ENCODE measurements around the gene DIPK1C. TPM values are rescaled to one million over a fixed set of nuclear protein-coding genes. Genes with fewer than 3 reads are reported as not detected.

DIPK1C gene
- total and polyA plus RNA-seq, 12 donors, result 0.70 to 12.9 (median 6.6) TPM

DNA sequence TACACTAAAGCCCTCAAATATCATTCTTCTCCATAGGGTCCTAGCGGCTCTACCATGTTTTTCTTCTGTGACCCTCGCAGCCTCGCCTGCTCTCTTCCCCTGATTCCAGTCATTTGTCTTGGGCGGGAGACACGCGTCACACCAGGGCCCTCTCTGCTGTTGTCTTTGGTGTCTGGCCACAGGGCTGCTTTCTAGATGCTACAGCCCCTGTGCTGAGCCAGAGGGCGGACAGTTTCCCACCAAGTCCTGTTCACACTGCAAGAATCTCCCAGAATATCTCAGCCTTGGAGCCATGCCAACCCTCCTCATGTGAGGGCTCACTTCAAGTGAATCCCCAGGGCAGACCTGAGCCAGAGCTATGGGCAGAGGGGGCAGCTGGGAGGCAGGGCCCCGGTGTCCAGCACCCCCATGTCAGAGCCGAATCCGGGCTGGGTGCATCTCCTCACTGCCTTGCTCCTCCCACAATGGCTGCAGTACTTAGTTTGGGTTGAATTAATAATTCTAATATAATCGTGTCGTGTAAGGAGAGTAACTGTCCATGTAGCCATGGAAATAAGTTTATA is 42.1 kb downstream of the DIPK1C start:
- H3K27me3 ChIP-seq, result peaks cover 0 to 7% (median 0%) of the 10 kb centered on the region in 7 donors
- H3K4me1 ChIP-seq, result peaks cover 0 to 15% (median 0%) of the 10 kb centered on the region in 9 donors
- ATAC-seq (peak; percentile 43 to 87 (median 60)), DNase-seq (peak; percentile 26 to 52)
- H3K27ac ChIP-seq, result peak overlapping the region in 1 of 10 donors; percentile 15
- WGBS, 2 donors, result 76 to 84% methylated on average over 12 of the region's 12 CpGs
- no peaks in the 10 kb centered on the region for H3K36me3 ChIP-seq
- H3K9me3 ChIP-seq, result no peaks in the 10 kb centered on the region
- intact Hi-C loops (cut with DNase I), result no loop called here
- TF ChIP-seq, protein P1, sequence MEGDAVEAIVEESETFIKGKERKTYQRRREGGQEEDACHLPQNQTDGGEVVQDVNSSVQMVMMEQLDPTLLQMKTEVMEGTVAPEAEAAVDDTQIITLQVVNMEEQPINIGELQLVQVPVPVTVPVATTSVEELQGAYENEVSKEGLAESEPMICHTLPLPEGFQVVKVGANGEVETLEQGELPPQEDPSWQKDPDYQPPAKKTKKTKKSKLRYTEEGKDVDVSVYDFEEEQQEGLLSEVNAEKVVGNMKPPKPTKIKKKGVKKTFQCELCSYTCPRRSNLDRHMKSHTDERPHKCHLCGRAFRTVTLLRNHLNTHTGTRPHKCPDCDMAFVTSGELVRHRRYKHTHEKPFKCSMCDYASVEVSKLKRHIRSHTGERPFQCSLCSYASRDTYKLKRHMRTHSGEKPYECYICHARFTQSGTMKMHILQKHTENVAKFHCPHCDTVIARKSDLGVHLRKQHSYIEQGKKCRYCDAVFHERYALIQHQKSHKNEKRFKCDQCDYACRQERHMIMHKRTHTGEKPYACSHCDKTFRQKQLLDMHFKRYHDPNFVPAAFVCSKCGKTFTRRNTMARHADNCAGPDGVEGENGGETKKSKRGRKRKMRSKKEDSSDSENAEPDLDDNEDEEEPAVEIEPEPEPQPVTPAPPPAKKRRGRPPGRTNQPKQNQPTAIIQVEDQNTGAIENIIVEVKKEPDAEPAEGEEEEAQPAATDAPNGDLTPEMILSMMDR (IDR thresholded peaks at IDR 0.05), result no peak
- H3K4me3 ChIP-seq, result no peak overlapping the region

DNA sequence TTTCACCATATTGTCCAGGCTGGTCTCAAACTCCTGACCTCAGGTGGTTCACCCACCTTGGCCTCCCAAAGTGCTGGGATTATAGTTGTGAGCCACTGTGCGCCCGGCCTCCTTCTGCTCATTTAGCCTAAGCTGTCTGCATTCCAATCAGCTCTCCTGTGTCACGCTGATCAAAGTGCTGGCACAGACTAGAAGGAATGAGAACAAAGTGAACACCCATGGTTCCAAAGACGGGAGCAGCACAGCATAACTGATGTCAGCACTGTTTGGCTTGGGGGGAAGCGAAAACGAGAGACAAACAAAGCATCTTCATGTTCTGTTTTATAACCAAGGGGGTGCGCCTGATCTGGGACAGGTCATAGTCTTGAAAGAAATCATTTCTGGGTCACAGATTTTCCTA is 43.3 kb downstream of the DIPK1C start:
- Histone ChIP-seq H3K9me3 (no peaks in the 10 kb centered on the region), H3K4me3 (no peak overlapping the region), H3K27ac (no peak overlapping the region), H3K4me1 (peaks cover 0 to 15% (median 0%) of the 10 kb centered on the region in 9 donors), H3K27me3 (peaks cover 0 to 7% (median 0%) of the 10 kb centered on the region in 7 donors), H3K36me3 (no peaks in the 10 kb centered on the region)
- TF ChIP-seq, protein P1 (IDR thresholded peaks at IDR 0.05), result no peak
- intact Hi-C loops (cut with DNase I), result no loop called here
- ATAC-seq (no peak), DNase-seq (no peak)
- 94 to 96% methylated on average over 7 of the region's 7 CpGs for WGBS, 2 donors

DNA sequence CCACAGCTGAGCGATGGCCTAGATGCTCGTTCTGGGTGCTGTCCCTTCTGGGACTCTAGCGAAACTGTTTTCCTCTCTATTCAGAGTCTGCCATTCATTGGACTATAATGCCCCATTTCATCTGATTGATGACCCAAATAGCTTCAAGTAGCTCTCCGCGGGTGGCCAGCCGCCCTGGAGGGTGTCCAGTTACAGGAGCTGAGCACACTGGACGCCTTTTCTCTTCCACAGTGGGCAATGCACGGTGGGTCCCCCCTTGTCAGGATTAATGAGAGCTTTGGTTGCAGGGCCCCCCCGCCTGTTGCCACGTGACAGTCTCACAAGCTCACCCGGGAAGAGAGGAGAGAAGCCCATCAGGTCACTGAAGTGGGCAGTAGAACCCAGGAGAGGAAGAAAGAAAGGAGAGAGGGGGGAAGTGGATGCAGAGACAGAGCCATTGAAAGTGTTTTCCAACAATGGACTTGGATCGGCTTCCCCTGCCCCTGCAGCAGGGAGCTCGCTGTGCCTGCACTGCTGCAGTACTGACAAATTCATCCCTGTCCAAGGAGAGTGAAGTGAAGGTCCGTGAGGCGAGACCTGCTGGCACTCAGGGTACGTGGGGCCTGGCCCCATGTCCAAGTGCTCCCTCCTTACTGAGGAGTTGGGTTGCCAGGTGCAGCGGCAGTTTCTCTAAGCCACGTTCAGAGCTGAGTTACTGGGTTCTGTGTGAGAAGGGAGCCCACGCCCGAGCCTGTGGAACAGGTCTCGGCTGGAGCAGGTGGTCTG is 44.8 kb downstream of the DIPK1C start:
- Histone ChIP-seq H3K27me3 (peaks cover 0 to 7% (median 0%) of the 10 kb centered on the region in 7 donors), H3K9me3 (no peaks in the 10 kb centered on the region), H3K4me1 (peaks cover 0 to 12% (median under 1%) of the 10 kb centered on the region in 9 donors), H3K27ac (no peak overlapping the region), H3K36me3 (no peaks in the 10 kb centered on the region), H3K4me3 (no peak overlapping the region)
- intact Hi-C loops (cut with DNase I), result no loop called here
- no peak for DNase-seq
- ATAC-seq, result no peak
- WGBS, 2 donors, result 90 to 94% methylated on average over 21 of the region's 21 CpGs
- TF ChIP-seq, protein P1 (IDR thresholded peaks at IDR 0.05), result no peak

DNA sequence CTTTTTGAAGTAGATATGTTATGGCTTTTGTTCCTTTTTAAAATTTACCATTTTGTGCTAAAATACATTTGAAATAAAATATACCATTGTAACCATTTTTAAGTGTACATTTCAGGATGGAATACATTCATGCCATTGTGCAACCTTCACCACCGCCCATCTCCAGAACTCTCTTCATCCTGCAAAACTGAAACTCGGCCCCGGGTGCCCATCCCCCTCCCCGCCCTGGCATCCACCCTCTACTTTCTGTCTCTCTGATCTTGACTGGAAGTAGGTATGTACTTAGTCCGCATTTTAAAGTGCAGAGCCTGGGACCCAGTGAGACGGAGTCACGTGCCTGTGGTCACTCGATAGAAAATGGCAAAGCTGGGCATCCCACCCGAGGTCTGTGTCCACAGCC is 45.6 kb downstream of the DIPK1C start:
- DNase-seq (no peak), ATAC-seq (no peak)
- peaks cover 0 to 12% (median 0%) of the 10 kb centered on the region in 9 donors for H3K4me1 ChIP-seq
- H3K36me3 ChIP-seq, result no peaks in the 10 kb centered on the region
- H3K4me3 ChIP-seq, result no peak overlapping the region
- TF ChIP-seq, protein P1 (IDR thresholded peaks at IDR 0.05), result no peak
- H3K9me3 ChIP-seq, result no peaks in the 10 kb centered on the region
- 89 to 96% methylated on average over 9 of the region's 9 CpGs for WGBS, 2 donors
- H3K27me3 ChIP-seq, result peaks cover 0 to 7% (median 0%) of the 10 kb centered on the region in 7 donors
- H3K27ac ChIP-seq, result no peak overlapping the region
- intact Hi-C loops (cut with DNase I), result no loop called here

Data from heart right ventricle (tissue), 16 donors.